GM12878 (cell line): Measurements from ENCODE around the gene PLOD3. TPM values are rescaled to one million over a fixed set of nuclear protein-coding genes. Genes with fewer than 3 reads are reported as not detected.
A peak's percentile ranks its signal among the peaks of the same experiment; 100 is the strongest.

Experiments
- BMI1 ChIP-seq: fragments of 450-650 bp; IDR thresholded peaks from 2 replicates; pipeline ENCODE4 v1.6.1; 2016; ENCODE audit warnings: mild to moderate bottlenecking, moderate library complexity, borderline replicate concordance
- DPF2 ChIP-seq: fragments of 450-650 bp; IDR thresholded peaks from 2 replicates; pipeline ENCODE4 v1.6.1; 2017; ENCODE audit warnings: mild to moderate bottlenecking
- EZH2 ChIP-seq: IDR thresholded peaks from 2 replicates; pipeline ENCODE4 v1.6.1; 2012; ENCODE audit warnings: low read depth, mild to moderate bottlenecking, control low read depth, inconsistent platforms, low read length, borderline replicate concordance; ENCODE audit not compliant: control insufficient read depth
- FOXK2 ChIP-seq: fragments of 450-650 bp; IDR thresholded peaks from 2 replicates; pipeline ENCODE4 v1.6.1; 2017; ENCODE audit warnings: mild to moderate bottlenecking, moderate library complexity
- HDAC6 ChIP-seq: fragments of 200-600 bp; sonication (generic); IDR thresholded peaks from one replicate; pipeline ENCODE4 v1.8.0; 2017; ENCODE audit warnings: antibody characterized with exemption; ENCODE audit not compliant: unreplicated experiment
- KDM1A ChIP-seq: fragments of 200-600 bp; sonication (generic); IDR thresholded peaks from 2 replicates; pipeline ENCODE4 v1.6.1; 2016; ENCODE audit warnings: borderline replicate concordance
- MXI1 ChIP-seq: fragments of 150-350 bp; IDR thresholded peaks from 2 replicates; pipeline ENCODE4 v1.6.1; 2011; ENCODE audit warnings: low read depth, mild to moderate bottlenecking, inconsistent platforms, low read length, improper control_type of control experiment
- MYC ChIP-seq: IDR thresholded peaks from 2 replicates; pipeline ENCODE4 v1.6.1; 2011; ENCODE audit warnings: mild to moderate bottlenecking, low read length, moderate library complexity, inconsistent platforms; ENCODE audit not compliant: insufficient read depth, insufficient replicate concordance, insufficient read length, severe bottlenecking
- PML ChIP-seq: IDR thresholded peaks from 2 replicates; pipeline ENCODE4 v1.6.1; 2012; ENCODE audit warnings: low read length, inconsistent platforms
- RAD21 ChIP-seq: IDR thresholded peaks from 2 replicates; pipeline ENCODE4 v1.6.1; 2011; ENCODE audit warnings: mild to moderate bottlenecking, low read depth, low read length, moderate library complexity; ENCODE audit not compliant: insufficient read depth
- SIN3A ChIP-seq: IDR thresholded peaks from 2 replicates; pipeline ENCODE4 v1.6.1; 2012; ENCODE audit warnings: low read depth, low read length, improper control_type of control experiment
- SUZ12 ChIP-seq: fragments of 200-600 bp; sonication (generic); IDR thresholded peaks from one replicate; pipeline ENCODE4 v1.6.1; 2018; ENCODE audit warnings: antibody characterized with exemption, mild to moderate bottlenecking; ENCODE audit not compliant: unreplicated experiment
- ZNF207 ChIP-seq: fragments of 450-650 bp; IDR thresholded peaks from 2 replicates; pipeline ENCODE4 v1.6.1; 2014; ENCODE audit warnings: antibody characterized with exemption, mild to moderate bottlenecking, borderline replicate concordance
- polyA plus RNA-seq, 11 experiments: library from polyadenylated mRNA; depleted of rRNA in 4 of 11; unstranded in 6 of 11; stranded (reverse) in 5 of 11; fragments of >200 nt; fragmentation: Nextera tagmentation in 4 of 11; fragmentation: Illumina TruSeq in 1 of 11; extraction: Ambion mirVana in 4 of 11; extraction: Trizol in 1 of 11; gene quantifications; 1 replicate in 1 of 11; 2 replicates in 10 of 11; pipeline versions ENCODE4 v1.2.1 to v1.2.3, GENCODE V29; 2011 to 2016; ENCODE audit warnings: inconsistent platforms in 2 of 11, missing spikeins in 2 of 11, low read depth in 1 of 11
- total RNA-seq, 4 experiments: library from RNA; depleted of rRNA in 3 of 4; stranded (reverse); fragments of >200 nt in 3 of 4; fragmentation: Illumina TruSeq in 1 of 4; extraction: Trizol in 1 of 4; gene quantifications; 2 replicates each; pipeline versions ENCODE4 v1.2.1 to v1.2.3, GENCODE V29; 2013 to 2021
- TF ChIP-seq, protein P1 (sequence below): fragments of 450-650 bp; IDR thresholded peaks from 2 replicates; pipeline ENCODE4 v1.6.1; 2017; ENCODE audit warnings: mild to moderate bottlenecking, moderate library complexity
- TF ChIP-seq, protein P2 (sequence below): fragments of 450-650 bp; formaldehyde crosslinking; IDR thresholded peaks from 2 replicates; pipeline ENCODE4 v1.4.0; 2022; ENCODE audit warnings: mild to moderate bottlenecking, moderate library complexity
- TF ChIP-seq, protein P3 (sequence below): IDR thresholded peaks from 2 replicates; pipeline ENCODE4 v1.6.1; 2012; ENCODE audit warnings: low read length, inconsistent platforms
- TF ChIP-seq, protein P4 (sequence below): fragments of 450-650 bp; formaldehyde crosslinking; IDR thresholded peaks from 2 replicates; pipeline ENCODE4 v1.5.0; 2022; ENCODE audit warnings: mild to moderate bottlenecking, missing genetic modification characterization

Gene PLOD3
- total and polyA plus RNA-seq, 10 of the 15 experiments (the other 5 are each of a cell fraction or from before 2014, with no cell fraction given), result 0.53 to 27.8 (median 15.1) TPM

DNA sequence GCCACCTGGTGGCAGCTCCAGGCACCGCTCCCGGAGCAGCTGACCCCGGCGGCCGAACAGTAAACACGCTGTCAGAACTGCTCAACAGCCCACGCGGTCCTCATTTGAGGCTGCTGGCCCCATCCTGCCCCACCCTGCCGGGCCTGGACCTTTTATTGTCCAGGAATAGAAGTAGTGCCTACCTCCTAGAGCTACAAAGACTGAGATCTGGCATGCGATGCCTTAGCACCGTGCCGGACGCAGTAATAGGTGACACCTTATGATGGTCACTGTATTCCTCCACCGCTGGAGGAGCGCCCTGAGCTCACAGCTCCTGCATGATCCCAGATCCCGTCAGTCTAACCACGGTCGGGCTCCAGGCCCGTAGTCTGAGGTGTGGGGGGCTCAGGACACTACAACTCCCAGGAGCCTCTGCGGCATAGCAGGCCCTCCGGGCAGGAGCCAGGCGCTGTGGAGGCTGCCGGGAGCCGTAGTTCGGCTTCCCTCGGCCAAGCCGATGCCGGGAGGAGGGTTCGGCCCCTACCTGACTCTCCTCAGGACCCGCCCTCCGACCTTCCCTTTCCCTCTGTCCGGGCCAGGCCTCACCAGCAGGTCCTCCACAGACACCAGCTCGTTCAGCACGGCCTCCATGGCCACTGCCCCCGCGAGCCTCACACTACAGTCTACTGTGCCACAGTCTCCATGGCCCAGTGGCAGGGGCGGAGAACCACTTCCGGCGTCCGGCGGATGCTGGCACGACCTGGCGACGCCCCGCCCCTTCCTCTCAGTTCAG, 27.2 kb upstream of the PLOD3 start, which contains the start of gene FIS1 (continued):
- 0 out of 2 replicates have a peak, but pooled peaks have one; percentile 26 for TF ChIP-seq PML
- TF ChIP-seq SUZ12, result no peak
- peak; percentile 83 for TF ChIP-seq ZNF207
- TF ChIP-seq, protein P1, sequence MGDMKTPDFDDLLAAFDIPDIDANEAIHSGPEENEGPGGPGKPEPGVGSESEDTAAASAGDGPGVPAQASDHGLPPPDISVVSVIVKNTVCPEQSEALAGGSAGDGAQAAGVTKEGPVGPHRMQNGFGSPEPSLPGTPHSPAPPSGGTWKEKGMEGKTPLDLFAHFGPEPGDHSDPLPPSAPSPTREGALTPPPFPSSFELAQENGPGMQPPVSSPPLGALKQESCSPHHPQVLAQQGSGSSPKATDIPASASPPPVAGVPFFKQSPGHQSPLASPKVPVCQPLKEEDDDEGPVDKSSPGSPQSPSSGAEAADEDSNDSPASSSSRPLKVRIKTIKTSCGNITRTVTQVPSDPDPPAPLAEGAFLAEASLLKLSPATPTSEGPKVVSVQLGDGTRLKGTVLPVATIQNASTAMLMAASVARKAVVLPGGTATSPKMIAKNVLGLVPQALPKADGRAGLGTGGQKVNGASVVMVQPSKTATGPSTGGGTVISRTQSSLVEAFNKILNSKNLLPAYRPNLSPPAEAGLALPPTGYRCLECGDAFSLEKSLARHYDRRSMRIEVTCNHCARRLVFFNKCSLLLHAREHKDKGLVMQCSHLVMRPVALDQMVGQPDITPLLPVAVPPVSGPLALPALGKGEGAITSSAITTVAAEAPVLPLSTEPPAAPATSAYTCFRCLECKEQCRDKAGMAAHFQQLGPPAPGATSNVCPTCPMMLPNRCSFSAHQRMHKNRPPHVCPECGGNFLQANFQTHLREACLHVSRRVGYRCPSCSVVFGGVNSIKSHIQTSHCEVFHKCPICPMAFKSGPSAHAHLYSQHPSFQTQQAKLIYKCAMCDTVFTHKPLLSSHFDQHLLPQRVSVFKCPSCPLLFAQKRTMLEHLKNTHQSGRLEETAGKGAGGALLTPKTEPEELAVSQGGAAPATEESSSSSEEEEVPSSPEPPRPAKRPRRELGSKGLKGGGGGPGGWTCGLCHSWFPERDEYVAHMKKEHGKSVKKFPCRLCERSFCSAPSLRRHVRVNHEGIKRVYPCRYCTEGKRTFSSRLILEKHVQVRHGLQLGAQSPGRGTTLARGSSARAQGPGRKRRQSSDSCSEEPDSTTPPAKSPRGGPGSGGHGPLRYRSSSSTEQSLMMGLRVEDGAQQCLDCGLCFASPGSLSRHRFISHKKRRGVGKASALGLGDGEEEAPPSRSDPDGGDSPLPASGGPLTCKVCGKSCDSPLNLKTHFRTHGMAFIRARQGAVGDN, result peak; percentile 85
- TF ChIP-seq SIN3A, result peak; percentile 71; the same call in 1 of the 2 replicates
- no peak for TF ChIP-seq KDM1A
- peak; percentile 54 for TF ChIP-seq DPF2
- TF ChIP-seq HDAC6, result no peak
- peak; percentile 89 for TF ChIP-seq FOXK2
- no peak for TF ChIP-seq EZH2
- peak; percentile 83 for TF ChIP-seq MXI1
- TF ChIP-seq MYC, result peak; percentile 16
- TF ChIP-seq, protein P2, sequence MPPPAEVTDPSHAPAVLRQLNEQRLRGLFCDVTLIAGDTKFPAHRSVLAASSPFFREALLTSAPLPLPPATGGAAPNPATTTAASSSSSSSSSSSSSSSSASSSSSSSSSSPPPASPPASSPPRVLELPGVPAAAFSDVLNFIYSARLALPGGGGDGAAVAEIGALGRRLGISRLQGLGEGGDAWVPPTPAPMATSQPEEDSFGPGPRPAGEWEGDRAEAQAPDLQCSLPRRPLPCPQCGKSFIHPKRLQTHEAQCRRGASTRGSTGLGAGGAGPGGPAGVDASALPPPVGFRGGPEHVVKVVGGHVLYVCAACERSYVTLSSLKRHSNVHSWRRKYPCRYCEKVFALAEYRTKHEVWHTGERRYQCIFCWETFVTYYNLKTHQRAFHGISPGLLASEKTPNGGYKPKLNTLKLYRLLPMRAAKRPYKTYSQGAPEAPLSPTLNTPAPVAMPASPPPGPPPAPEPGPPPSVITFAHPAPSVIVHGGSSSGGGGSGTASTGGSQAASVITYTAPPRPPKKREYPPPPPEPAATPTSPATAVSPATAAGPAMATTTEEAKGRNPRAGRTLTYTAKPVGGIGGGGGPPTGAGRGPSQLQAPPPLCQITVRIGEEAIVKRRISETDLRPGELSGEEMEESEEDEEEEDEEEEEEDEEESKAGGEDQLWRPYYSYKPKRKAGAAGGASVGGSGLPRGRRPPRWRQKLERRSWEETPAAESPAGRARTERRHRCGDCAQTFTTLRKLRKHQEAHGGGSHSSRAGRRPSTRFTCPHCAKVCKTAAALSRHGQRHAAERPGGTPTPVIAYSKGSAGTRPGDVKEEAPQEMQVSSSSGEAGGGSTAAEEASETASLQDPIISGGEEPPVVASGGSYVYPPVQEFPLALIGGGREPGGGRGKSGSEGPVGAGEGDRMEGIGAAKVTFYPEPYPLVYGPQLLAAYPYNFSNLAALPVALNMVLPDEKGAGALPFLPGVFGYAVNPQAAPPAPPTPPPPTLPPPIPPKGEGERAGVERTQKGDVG, result no peak
- TF ChIP-seq, protein P3, sequence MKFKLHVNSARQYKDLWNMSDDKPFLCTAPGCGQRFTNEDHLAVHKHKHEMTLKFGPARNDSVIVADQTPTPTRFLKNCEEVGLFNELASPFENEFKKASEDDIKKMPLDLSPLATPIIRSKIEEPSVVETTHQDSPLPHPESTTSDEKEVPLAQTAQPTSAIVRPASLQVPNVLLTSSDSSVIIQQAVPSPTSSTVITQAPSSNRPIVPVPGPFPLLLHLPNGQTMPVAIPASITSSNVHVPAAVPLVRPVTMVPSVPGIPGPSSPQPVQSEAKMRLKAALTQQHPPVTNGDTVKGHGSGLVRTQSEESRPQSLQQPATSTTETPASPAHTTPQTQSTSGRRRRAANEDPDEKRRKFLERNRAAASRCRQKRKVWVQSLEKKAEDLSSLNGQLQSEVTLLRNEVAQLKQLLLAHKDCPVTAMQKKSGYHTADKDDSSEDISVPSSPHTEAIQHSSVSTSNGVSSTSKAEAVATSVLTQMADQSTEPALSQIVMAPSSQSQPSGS, result no peak
- TF ChIP-seq RAD21, result peak; percentile 39; the same call in 1 of the 2 replicates
- TF ChIP-seq, protein P4, sequence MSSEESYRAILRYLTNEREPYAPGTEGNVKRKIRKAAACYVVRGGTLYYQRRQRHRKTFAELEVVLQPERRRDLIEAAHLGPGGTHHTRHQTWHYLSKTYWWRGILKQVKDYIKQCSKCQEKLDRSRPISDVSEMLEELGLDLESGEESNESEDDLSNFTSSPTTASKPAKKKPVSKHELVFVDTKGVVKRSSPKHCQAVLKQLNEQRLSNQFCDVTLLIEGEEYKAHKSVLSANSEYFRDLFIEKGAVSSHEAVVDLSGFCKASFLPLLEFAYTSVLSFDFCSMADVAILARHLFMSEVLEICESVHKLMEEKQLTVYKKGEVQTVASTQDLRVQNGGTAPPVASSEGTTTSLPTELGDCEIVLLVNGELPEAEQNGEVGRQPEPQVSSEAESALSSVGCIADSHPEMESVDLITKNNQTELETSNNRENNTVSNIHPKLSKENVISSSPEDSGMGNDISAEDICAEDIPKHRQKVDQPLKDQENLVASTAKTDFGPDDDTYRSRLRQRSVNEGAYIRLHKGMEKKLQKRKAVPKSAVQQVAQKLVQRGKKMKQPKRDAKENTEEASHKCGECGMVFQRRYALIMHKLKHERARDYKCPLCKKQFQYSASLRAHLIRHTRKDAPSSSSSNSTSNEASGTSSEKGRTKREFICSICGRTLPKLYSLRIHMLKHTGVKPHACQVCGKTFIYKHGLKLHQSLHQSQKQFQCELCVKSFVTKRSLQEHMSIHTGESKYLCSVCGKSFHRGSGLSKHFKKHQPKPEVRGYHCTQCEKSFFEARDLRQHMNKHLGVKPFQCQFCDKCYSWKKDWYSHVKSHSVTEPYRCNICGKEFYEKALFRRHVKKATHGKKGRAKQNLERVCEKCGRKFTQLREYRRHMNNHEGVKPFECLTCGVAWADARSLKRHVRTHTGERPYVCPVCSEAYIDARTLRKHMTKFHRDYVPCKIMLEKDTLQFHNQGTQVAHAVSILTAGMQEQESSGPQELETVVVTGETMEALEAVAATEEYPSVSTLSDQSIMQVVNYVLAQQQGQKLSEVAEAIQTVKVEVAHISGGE (CRISPR knock-in tag), result peak; percentile 49; the same call in 1 of the 2 replicates
- TF ChIP-seq BMI1, result no peak
